ENCODE results near the gene GTF2F1. TPM values are rescaled to one million over a fixed set of nuclear protein-coding genes. Genes with fewer than 3 reads are reported as not detected.
A peak's percentile ranks its signal among the peaks of the same experiment; 100 is the strongest.
"Not testable (repeated sequence)": the region's sequence is repeated elsewhere in the genome, so short reads cannot be mapped to it uniquely, and the experiment has no call there.

GTF2F1 gene
- total RNA-seq, 1 experiment from 2014 or later, result 67.2 TPM

GRCh38 chr19:6429419-6430221, 36.7 kb upstream of the GTF2F1 start:
- Mint-ChIP-seq H3K27me3 (ENCODE audit: low read depth) (peaks cover 30% of the 10 kb centered on the region), H3K9me3 (peaks cover 6 to 8% of the 10 kb centered on the region in 2 experiments), H3K27ac (no peak overlapping the region; a peak in 2 of 7 replicates), H3K4me3 (peak overlapping the region in 1 of 2 experiments; percentile 38; a peak in 1 of 5 replicates), H3K4me1 (peaks cover 0 to 5% of the 10 kb centered on the region in 2 experiments; a peak in 1 of 4 replicates), H3K36me3 (ENCODE audit: insufficient read depth in 1 of 3, low read depth in 3 of 3) (peaks cover 0 to 5% (median 4%) of the 10 kb centered on the region in 3 experiments; a peak in 5 of 7 replicates)
- no peak overlapping the region for H2BK12ac ChIP-seq (ENCODE audit: insufficient read length, low read depth, low read length)
- H3K79me2 ChIP-seq (ENCODE audit: insufficient read depth, low read length), result no peaks in the 10 kb centered on the region
- H2BK15ac ChIP-seq (ENCODE audit: low read depth, low read length), result no peak overlapping the region
- H3K9ac ChIP-seq (ENCODE audit: extremely low read depth, insufficient read length, low read length), result no peak overlapping the region
- H2BK5ac ChIP-seq (ENCODE audit: insufficient read length, low read length), result no peak overlapping the region
- H3K9me3 ChIP-seq (ENCODE audit: control insufficient read depth, low read depth, low read length), result no peaks in the 10 kb centered on the region
- H3T11ph ChIP-seq (ENCODE audit: low read length), result no peak overlapping the region
- H3K4me1 ChIP-seq (ENCODE audit: insufficient read depth, low read length), result no peaks in the 10 kb centered on the region
- no peak overlapping the region for H2BK20ac ChIP-seq (ENCODE audit: low read depth, low read length, poor library complexity, severe bottlenecking)
- no peak overlapping the region for H4K8ac ChIP-seq (replicated peaks; ENCODE audit: insufficient read length, low read depth, low read length)
- no peak overlapping the region for H3K14ac ChIP-seq (ENCODE audit: insufficient read depth, low read length)
- DNase-seq, result no peak
- H2BK120ac ChIP-seq (ENCODE audit: low read depth, low read length, poor library complexity, severe bottlenecking), result no peak overlapping the region
- WGBS (ENCODE audit: extremely low coverage, insufficient read length, low lambda C conversion rate), result 100% methylated on average over 1 of the region's 20 CpGs
- no peak overlapping the region for H3K23ac ChIP-seq (ENCODE audit: insufficient read length, low read depth, low read length)
- no peak overlapping the region for H2AK5ac ChIP-seq (ENCODE audit: insufficient read length, low read length)
- no peak overlapping the region for H3K56ac ChIP-seq (ENCODE audit: insufficient read length, low read depth, low read length)
- H3K23me2 ChIP-seq (ENCODE audit: insufficient read length, low read depth, low read length, poor library complexity, severe bottlenecking), result no peaks in the 10 kb centered on the region
- H4K91ac ChIP-seq (ENCODE audit: insufficient read length, low read depth, low read length), result no peak overlapping the region
- H3K27me3 ChIP-seq (ENCODE audit: insufficient read depth, low read length), result no peaks in the 10 kb centered on the region
- no peak overlapping the region for H2AFZ ChIP-seq (ENCODE audit: low read length)
- H3K18ac ChIP-seq (ENCODE audit: insufficient read length, low read depth, low read length), result no peak overlapping the region
- H3K4me2 ChIP-seq (ENCODE audit: insufficient read depth, insufficient read length, low read length), result no peak overlapping the region
- no peaks in the 10 kb centered on the region for H4K20me1 ChIP-seq (ENCODE audit: control insufficient read depth, insufficient read depth, insufficient read length)
- TF ChIP-seq CTCF (conservative IDR thresholded peaks at IDR 0.05), result no peak
- no peak overlapping the region for H4K5ac ChIP-seq (ENCODE audit: insufficient read length, low read depth, low read length)
- no peak overlapping the region for H3K4ac ChIP-seq (ENCODE audit: low read depth, low read length)
- no peak overlapping the region for H3K27ac ChIP-seq (ENCODE audit: insufficient read length, low read depth, low read length)
- H3K79me1 ChIP-seq (ENCODE audit: insufficient read depth, low read depth, low read length, poor library complexity, severe bottlenecking), result no peaks in the 10 kb centered on the region

- not testable (repeated sequence) for H3K56ac ChIP-seq (ENCODE audit: insufficient read length, low read depth, low read length); H2BK20ac ChIP-seq (ENCODE audit: low read depth, low read length, poor library complexity, severe bottlenecking); H2AK5ac ChIP-seq (ENCODE audit: insufficient read length, low read length); H4K91ac ChIP-seq (ENCODE audit: insufficient read length, low read depth, low read length); H3K9ac ChIP-seq (ENCODE audit: extremely low read depth, insufficient read length, low read length); H3K79me1 ChIP-seq (ENCODE audit: insufficient read depth, low read depth, low read length, poor library complexity, severe bottlenecking); H3K4ac ChIP-seq (ENCODE audit: low read depth, low read length); H3K27ac Mint-ChIP-seq; H3K14ac ChIP-seq (ENCODE audit: insufficient read depth, low read length); H3K36me3 Mint-ChIP-seq (ENCODE audit: insufficient read depth in 1 of 3, low read depth in 3 of 3); H3K27ac ChIP-seq (ENCODE audit: insufficient read length, low read depth, low read length); H4K8ac ChIP-seq (replicated peaks; ENCODE audit: insufficient read length, low read depth, low read length); H3T11ph ChIP-seq (ENCODE audit: low read length); H3K23me2 ChIP-seq (ENCODE audit: insufficient read length, low read depth, low read length, poor library complexity, severe bottlenecking); H3K79me2 ChIP-seq (ENCODE audit: insufficient read depth, low read length); H3K23ac ChIP-seq (ENCODE audit: insufficient read length, low read depth, low read length); H3K9me3 Mint-ChIP-seq; H2BK120ac ChIP-seq (ENCODE audit: low read depth, low read length, poor library complexity, severe bottlenecking); H3K4me1 ChIP-seq (ENCODE audit: insufficient read depth, low read length); H3K4me1 Mint-ChIP-seq; H3K4me3 Mint-ChIP-seq; H4K20me1 ChIP-seq (ENCODE audit: control insufficient read depth, insufficient read depth, insufficient read length); DNase-seq; H3K18ac ChIP-seq (ENCODE audit: insufficient read length, low read depth, low read length); H2BK12ac ChIP-seq (ENCODE audit: insufficient read length, low read depth, low read length); H4K5ac ChIP-seq (ENCODE audit: insufficient read length, low read depth, low read length); H2BK5ac ChIP-seq (ENCODE audit: insufficient read length, low read length); H3K27me3 ChIP-seq (ENCODE audit: insufficient read depth, low read length); H3K4me2 ChIP-seq (ENCODE audit: insufficient read depth, insufficient read length, low read length); H2BK15ac ChIP-seq (ENCODE audit: low read depth, low read length); H3K9me3 ChIP-seq (ENCODE audit: control insufficient read depth, low read depth, low read length); H2AFZ ChIP-seq (ENCODE audit: low read length)
- H3K27me3 Mint-ChIP-seq (ENCODE audit: low read depth), result peaks cover 30% of the 10 kb centered on the region
- no CpG with 5 or more reads among the region's 2 CpGs for WGBS (ENCODE audit: extremely low coverage, insufficient read length, low lambda C conversion rate)
These were observed 35.9 kb upstream of the GTF2F1 start for GRCh38 chr19:6428692-6429418.
